ENCODE measurements around the gene SLC16A4.

GRCh38 chr1:110321846-110322245 is 69.0 kb downstream of the SLC16A4 start:
- no peak for TF ChIP-seq TAF1 (IDR thresholded peaks at IDR 0.05; ENCODE audit: borderline replicate concordance, low read depth, low read length)
- no peak for TF ChIP-seq MEF2A (IDR thresholded peaks at IDR 0.05; ENCODE audit: borderline replicate concordance, low read depth)
- no peak for TF ChIP-seq SIN3A (IDR thresholded peaks at IDR 0.05; ENCODE audit: borderline replicate concordance, low read depth, low read length)
- TF ChIP-seq CTCF (IDR thresholded peaks at IDR 0.05) = no peak
- no peak for TF ChIP-seq MAX (IDR thresholded peaks at IDR 0.05; ENCODE audit: low read depth)
- no peak for TF ChIP-seq CHD2 (IDR thresholded peaks at IDR 0.05; ENCODE audit: low read length, partially characterized antibody)
- no peak for TF ChIP-seq EZH2phosphoT487 (IDR thresholded peaks at IDR 0.05; ENCODE audit: borderline replicate concordance, low read depth)

All from SK-N-SH (cell line).